Fibroblast of skin of scalp (primary cell): ENCODE data around the gene SAXO1.
"Not testable (repeated sequence)": the region's sequence is repeated elsewhere in the genome, so short reads cannot be mapped to it uniquely, and the experiment has no call there.

Experiments
- DNase-seq: peaks from one replicate; pipeline ENCODE4 v3.0.0-alpha.2; 2013

The SAXO1 gene

GRCh38 chr9:18969128-18969527 is 63.9 kb downstream of the SAXO1 start:
- DNase-seq: no peak

GRCh38 chr9:18955626-18956025 is 77.4 kb downstream of the SAXO1 start:
- no peak for DNase-seq

GRCh38 chr9:18951936-18952335 is 81.1 kb downstream of the SAXO1 start:
- no peak for DNase-seq

GRCh38 chr9:18947892-18948339 is 85.1 kb downstream of the SAXO1 start:
- no peak for DNase-seq

- DNase-seq: no peak
These were observed 90.2 kb downstream of the SAXO1 start for GRCh38 chr9:18942801-18943200.

- DNase-seq: no peak
These were observed 91.8 kb downstream of the SAXO1 start for GRCh38 chr9:18941060-18941740.

GRCh38 chr9:18939943-18940342 is 93.1 kb downstream of the SAXO1 start:
- no peak for DNase-seq

GRCh38 chr9:18936094-18936871 is 96.7 kb downstream of the SAXO1 start:
- DNase-seq: no peak

GRCh38 chr9:18935541-18935940 is 97.5 kb downstream of the SAXO1 start:
- DNase-seq: peak; percentile 12

GRCh38 chr9:18930611-18931010 is 102.4 kb downstream of the SAXO1 start:
- not testable (repeated sequence) for DNase-seq

GRCh38 chr9:18928711-18929110 is 104.3 kb downstream of the SAXO1 start:
- peak; percentile 23 for DNase-seq

- DNase-seq: no peak
These were observed 106.5 kb downstream of the SAXO1 start for GRCh38 chr9:18926513-18926912.

- DNase-seq: peak; percentile 38
These were observed 107.1 kb downstream of the SAXO1 start for GRCh38 chr9:18925880-18926279.

- no peak for DNase-seq
These were observed 109.2 kb downstream of the SAXO1 start for GRCh38 chr9:18923671-18924430.

- DNase-seq: no peak
These were observed 109.8 kb downstream of the SAXO1 start for GRCh38 chr9:18923167-18923566.

- no peak for DNase-seq
These were observed 110.7 kb downstream of the SAXO1 start for GRCh38 chr9:18922161-18922885.

GRCh38 chr9:18921366-18922075 is 111.5 kb downstream of the SAXO1 start:
- peak; percentile 51 for DNase-seq

GRCh38 chr9:18920141-18921084 is 112.6 kb downstream of the SAXO1 start:
- peak; percentile 19 for DNase-seq

- DNase-seq: no peak
These were observed 121.2 kb downstream of the SAXO1 start for GRCh38 chr9:18911714-18912342.

GRCh38 chr9:18910916-18911315 is 122.1 kb downstream of the SAXO1 start:
- peak; percentile 27 for DNase-seq
